Upper lobe of left lung (tissue), 4 donors: Measurements from ENCODE around the gene BGN.

Experiments
- EP300 ChIP-seq, 4 donors: sonication (generic); formaldehyde crosslinking; IDR thresholded peaks; one replicate each; pipeline ENCODE4 v1.5.1; 2017; ENCODE audit warnings: antibody characterized with exemption in 4 of 4, control low read depth in 2 of 4
- POLR2A ChIP-seq, 4 donors: fragments of 450-650 bp; IDR thresholded peaks; one replicate each; pipeline ENCODE4 v1.5.1; 2016 to 2017; ENCODE audit warnings: antibody characterized with exemption in 4 of 4, mild to moderate bottlenecking in 2 of 4
- TF ChIP-seq, protein P1 (sequence below), 6 experiments: fragments of 450-650 bp in 4 of 6; fragments of 200-600 bp in 2 of 6; sonication (generic) in 2 of 6; IDR thresholded peaks; one replicate each; pipeline ENCODE4 v1.5.1; 2016 to 2019; ENCODE audit warnings: antibody characterized with exemption in 6 of 6

DNA sequence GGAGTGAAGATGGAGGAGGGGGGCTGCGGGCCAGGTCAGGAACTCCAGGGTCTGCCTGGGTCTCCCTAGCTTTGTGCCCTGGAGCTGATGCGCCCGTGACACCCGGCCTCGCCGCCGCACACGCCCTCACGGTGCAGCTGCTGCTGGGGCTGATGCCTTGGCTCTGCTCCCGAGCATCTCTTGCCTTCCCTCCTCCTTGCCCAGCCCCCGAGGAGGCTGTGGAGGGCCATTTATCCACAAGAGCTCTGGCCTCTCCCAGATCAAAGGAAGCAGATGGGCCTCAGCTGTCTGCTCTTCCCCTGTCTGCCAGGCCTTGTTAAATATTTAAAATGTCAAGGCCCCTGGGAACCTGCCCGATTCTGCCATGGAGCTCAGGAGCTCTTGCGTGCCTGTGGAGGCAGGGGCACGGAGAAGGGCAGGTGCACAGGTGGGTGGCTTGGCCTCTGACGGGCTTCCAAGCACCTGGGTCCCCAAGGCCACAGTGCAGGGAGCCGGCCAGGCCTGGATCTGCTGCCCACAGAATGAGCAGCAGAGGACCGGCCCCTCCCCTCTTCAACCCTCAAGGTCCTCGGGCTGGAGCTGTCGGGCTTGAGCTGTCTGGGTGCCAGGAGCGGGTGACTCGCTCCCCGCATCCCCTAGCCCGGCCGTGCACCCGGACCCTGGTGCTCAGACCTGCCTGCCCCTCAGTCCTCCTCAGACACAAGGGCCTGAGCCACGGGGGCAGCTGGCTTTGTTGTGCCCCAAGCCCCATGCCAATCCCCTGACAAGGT, 42.9 kb downstream of the BGN start:
- TF ChIP-seq, protein P1, sequence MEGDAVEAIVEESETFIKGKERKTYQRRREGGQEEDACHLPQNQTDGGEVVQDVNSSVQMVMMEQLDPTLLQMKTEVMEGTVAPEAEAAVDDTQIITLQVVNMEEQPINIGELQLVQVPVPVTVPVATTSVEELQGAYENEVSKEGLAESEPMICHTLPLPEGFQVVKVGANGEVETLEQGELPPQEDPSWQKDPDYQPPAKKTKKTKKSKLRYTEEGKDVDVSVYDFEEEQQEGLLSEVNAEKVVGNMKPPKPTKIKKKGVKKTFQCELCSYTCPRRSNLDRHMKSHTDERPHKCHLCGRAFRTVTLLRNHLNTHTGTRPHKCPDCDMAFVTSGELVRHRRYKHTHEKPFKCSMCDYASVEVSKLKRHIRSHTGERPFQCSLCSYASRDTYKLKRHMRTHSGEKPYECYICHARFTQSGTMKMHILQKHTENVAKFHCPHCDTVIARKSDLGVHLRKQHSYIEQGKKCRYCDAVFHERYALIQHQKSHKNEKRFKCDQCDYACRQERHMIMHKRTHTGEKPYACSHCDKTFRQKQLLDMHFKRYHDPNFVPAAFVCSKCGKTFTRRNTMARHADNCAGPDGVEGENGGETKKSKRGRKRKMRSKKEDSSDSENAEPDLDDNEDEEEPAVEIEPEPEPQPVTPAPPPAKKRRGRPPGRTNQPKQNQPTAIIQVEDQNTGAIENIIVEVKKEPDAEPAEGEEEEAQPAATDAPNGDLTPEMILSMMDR (IDR thresholded peaks at IDR 0.05), result no peak
- no peak for TF ChIP-seq EP300 (IDR thresholded peaks at IDR 0.05)
- no peak for TF ChIP-seq POLR2A (IDR thresholded peaks at IDR 0.05)
